ENCODE data around the gene THAP7. TPM values are rescaled to one million over a fixed set of nuclear protein-coding genes. Genes with fewer than 3 reads are reported as not detected.
"Not testable (repeated sequence)": the region's sequence is repeated elsewhere in the genome, so short reads cannot be mapped to it uniquely, and the experiment has no call there.

Gene THAP7
- total RNA-seq, 2 experiments from 2014 or later = 29.1 to 29.8 TPM

- CTCF ChIA-PET; H3K4me1 Mint-ChIP-seq; H3K36me3 Mint-ChIP-seq (ENCODE audit: low read depth); POLR2A ChIA-PET; H3K9me3 Mint-ChIP-seq; H3K4me3 Mint-ChIP-seq; DNase-seq; H3K27ac Mint-ChIP-seq: not testable (repeated sequence)
- peaks cover 21% of the 10 kb centered on the region for H3K27me3 Mint-ChIP-seq
These were observed 37.2 kb upstream of the THAP7 start for GRCh38 chr22:21039158-21039557.

- peaks cover 23% of the 10 kb centered on the region for H3K27me3 Mint-ChIP-seq
These were observed 36.5 kb upstream of the THAP7 start for GRCh38 chr22:21038405-21038804.

GRCh38 chr22:21034989-21035388, 33.1 kb upstream of the THAP7 start:
- POLR2A ChIA-PET = no interaction called here

More at GRCh38 chr22:21038405-21038804, 36.5 kb upstream of the THAP7 start:
- ChIA-PET POLR2A (no interaction called here), CTCF (no interaction called here)
- Mint-ChIP-seq H3K27ac (no peak overlapping the region), H3K4me1 (peaks cover 7% of the 10 kb centered on the region), H3K9me3 (no peaks in the 10 kb centered on the region), H3K36me3 (ENCODE audit: low read depth) (no peaks in the 10 kb centered on the region), H3K4me3 (no peak overlapping the region)
- DNase-seq = no peak

GRCh38 chr22:21033895-21034294, 32.0 kb upstream of the THAP7 start:
- Mint-ChIP-seq H3K27ac (no peak overlapping the region), H3K4me1 (peaks cover 3% of the 10 kb centered on the region), H3K36me3 (ENCODE audit: low read depth) (no peaks in the 10 kb centered on the region), H3K4me3 (no peak overlapping the region), H3K27me3 (peaks cover 36% of the 10 kb centered on the region), H3K9me3 (no peaks in the 10 kb centered on the region)
- ChIA-PET CTCF (no interaction called here), POLR2A (no interaction called here)
- no peak for DNase-seq

More at GRCh38 chr22:21034989-21035388, 33.1 kb upstream of the THAP7 start:
- peaks cover 3% of the 10 kb centered on the region for H3K4me1 Mint-ChIP-seq
- DNase-seq = no peak
- H3K4me3 Mint-ChIP-seq = no peak overlapping the region
- no peaks in the 10 kb centered on the region for H3K9me3 Mint-ChIP-seq
- H3K27me3 Mint-ChIP-seq = peaks cover 36% of the 10 kb centered on the region
- no peak overlapping the region for H3K27ac Mint-ChIP-seq
- no peaks in the 10 kb centered on the region for H3K36me3 Mint-ChIP-seq (ENCODE audit: low read depth)
- CTCF ChIA-PET = no interaction called here

GRCh38 chr22:21032868-21033688, 31.2 kb upstream of the THAP7 start:
- no peaks in the 10 kb centered on the region for H3K9me3 Mint-ChIP-seq
- POLR2A ChIA-PET = no interaction called here
- H3K4me1 Mint-ChIP-seq = peaks cover 3% of the 10 kb centered on the region
- peaks cover 32% of the 10 kb centered on the region for H3K27me3 Mint-ChIP-seq
- CTCF ChIA-PET = no interaction called here
- H3K27ac Mint-ChIP-seq = no peak overlapping the region
- no peaks in the 10 kb centered on the region for H3K36me3 Mint-ChIP-seq (ENCODE audit: low read depth)
- DNase-seq = no peak
- H3K4me3 Mint-ChIP-seq = no peak overlapping the region

GRCh38 chr22:21032037-21032867, 30.3 kb upstream of the THAP7 start, which contains the start of gene SLC7A4:
Gene SLC7A4, minus strand, starts transcription at chr22:21032561. Its CDS starts 749 bp downstream, at chr22:21031812.
- Mint-ChIP-seq H3K9me3 (no peaks in the 10 kb centered on the region), H3K27me3 (peaks cover 31% of the 10 kb centered on the region), H3K4me3 (no peak within 1 kb of the TSS), H3K27ac (no peak within 1 kb of the TSS), H3K4me1 (peaks cover 3% of the 10 kb centered on the region), H3K36me3 (ENCODE audit: low read depth) (no peaks in the 10 kb centered on the region)
- ChIA-PET CTCF (no interaction called here), POLR2A (no interaction called here)
- DNase-seq = no peak

- H3K4me1 Mint-ChIP-seq = peaks cover 3% of the 10 kb centered on the region
- H3K27ac Mint-ChIP-seq = no peak overlapping the region
- H3K36me3 Mint-ChIP-seq (ENCODE audit: low read depth) = no peaks in the 10 kb centered on the region
- no peaks in the 10 kb centered on the region for H3K9me3 Mint-ChIP-seq
- ChIA-PET CTCF (no interaction called here), POLR2A (no interaction called here)
- H3K27me3 Mint-ChIP-seq = peaks cover 30% of the 10 kb centered on the region
- DNase-seq = no peak
- H3K4me3 Mint-ChIP-seq = no peak overlapping the region
These were observed 29.7 kb upstream of the THAP7 start for GRCh38 chr22:21031545-21032036.

GRCh38 chr22:21030621-21031544, 29.0 kb upstream of the THAP7 start:
- DNase-seq = no peak
- ChIA-PET POLR2A (no interaction called here), CTCF (no interaction called here)
- Mint-ChIP-seq H3K36me3 (ENCODE audit: low read depth) (no peaks in the 10 kb centered on the region), H3K9me3 (no peaks in the 10 kb centered on the region), H3K27ac (no peak overlapping the region), H3K4me3 (no peak overlapping the region), H3K27me3 (peaks cover 30% of the 10 kb centered on the region), H3K4me1 (peaks cover 7% of the 10 kb centered on the region)

- no peak for DNase-seq
- Mint-ChIP-seq H3K27me3 (peaks cover 23% of the 10 kb centered on the region), H3K27ac (no peak overlapping the region), H3K9me3 (peaks cover 2% of the 10 kb centered on the region), H3K36me3 (ENCODE audit: low read depth) (no peaks in the 10 kb centered on the region), H3K4me1 (peaks cover 15% of the 10 kb centered on the region), H3K4me3 (no peak overlapping the region)
- POLR2A ChIA-PET = no interaction called here
- CTCF ChIA-PET = no interaction called here
These were observed 28.1 kb upstream of the THAP7 start for GRCh38 chr22:21030032-21030431.

- no peak overlapping the region for H3K27ac Mint-ChIP-seq
- H3K27me3 Mint-ChIP-seq = peaks cover 20% of the 10 kb centered on the region
- peaks cover 17% of the 10 kb centered on the region for H3K4me1 Mint-ChIP-seq
- H3K9me3 Mint-ChIP-seq = peaks cover 2% of the 10 kb centered on the region
- ChIA-PET POLR2A (no interaction called here), CTCF (no interaction called here)
- DNase-seq = no peak
- H3K4me3 Mint-ChIP-seq = no peak overlapping the region
- H3K36me3 Mint-ChIP-seq (ENCODE audit: low read depth) = no peaks in the 10 kb centered on the region
These were observed 27.6 kb upstream of the THAP7 start for GRCh38 chr22:21029486-21030025.

GRCh38 chr22:21028277-21029251, 26.6 kb upstream of the THAP7 start:
- H3K4me3 Mint-ChIP-seq = no peak overlapping the region
- H3K4me1 Mint-ChIP-seq = peaks cover 17% of the 10 kb centered on the region
- H3K27ac Mint-ChIP-seq = no peak overlapping the region
- peaks cover 14% of the 10 kb centered on the region for H3K27me3 Mint-ChIP-seq
- peaks cover 2% of the 10 kb centered on the region for H3K9me3 Mint-ChIP-seq
- no peak for DNase-seq
- H3K36me3 Mint-ChIP-seq (ENCODE audit: low read depth) = no peaks in the 10 kb centered on the region
- ChIA-PET CTCF (interaction anchor here (1.7 kb wide), 1 partner anchor 14 kb away, joined by 3 read pairs; the partner anchor contains the start of gene P2RX6), POLR2A (no interaction called here)

All from activated CD4-positive, alpha-beta T cell treated with anti-CD3 and anti-CD28 coated beads, Interleukin-2, amount 10 ng/mL, durations not matched to agents 7 days and 5 days (primary cell).